H1 (cell line): Measurements from ENCODE around the gene ARHGAP5. TPM values are rescaled to one million over a fixed set of nuclear protein-coding genes. Genes with fewer than 3 reads are reported as not detected.

ENCODE experiments used
- HDAC6 ChIP-seq: IDR thresholded peaks from one replicate; pipeline ENCODE4 v1.7.1; 2012; ENCODE audit warnings: low read depth, mild to moderate bottlenecking, inconsistent platforms, low read length, moderate library complexity
- polyA plus RNA-seq, 7 experiments: library from polyadenylated mRNA; depleted of rRNA in 3 of 7; stranded (reverse) in 5 of 7; unstranded in 2 of 7; fragments of >200 nt in 5 of 7; fragments of 200-250 nt in 2 of 7; gene quantifications; 1 replicate in 5 of 7; 2 replicates in 1 of 7; 4 replicates in 1 of 7; pipeline versions ENCODE4 v1.2.1 to v1.2.3, GENCODE V29; 2011 to 2013; ENCODE audit warnings: missing spikeins in 2 of 7, mixed read lengths in 2 of 7
- total RNA-seq: library from RNA; stranded (reverse); fragmentation: NEBNext Ultra II Directional; extraction: Animal tissue kit (Norgen Biotek cat#: 25700); gene quantifications from 2 replicates; pipeline ENCODE4 v1.2.1, GENCODE V29; 2021

ARHGAP5 gene
- total and polyA plus RNA-seq, 2 of the 8 experiments (the other 6 are each of a cell fraction or from before 2014, with no cell fraction given), result 7.8 to 77.3 TPM

DNA sequence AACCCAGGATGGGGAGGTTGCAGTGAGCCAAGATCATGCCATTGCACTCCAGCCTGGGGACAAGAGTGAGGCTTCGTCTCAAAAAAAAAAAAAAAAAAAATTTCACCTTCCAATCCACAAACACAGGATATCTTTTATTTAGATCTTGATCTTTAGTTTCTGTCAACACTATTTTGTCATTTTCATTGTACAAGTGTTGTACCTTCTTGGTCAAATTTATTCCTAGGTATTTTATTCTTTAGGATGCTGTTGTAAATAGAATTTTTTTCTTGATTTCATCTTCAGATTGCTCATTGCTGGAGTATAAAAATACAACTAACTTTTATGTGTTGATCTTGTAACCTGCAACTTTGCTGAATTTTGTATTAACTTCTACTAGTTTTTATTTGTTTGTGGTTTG is 60.8 kb downstream of the ARHGAP5 start (continued):
- TF ChIP-seq HDAC6, result no peak
